ENCODE measurements around the gene ZNF536. TPM values are rescaled to one million over a fixed set of nuclear protein-coding genes. Genes with fewer than 3 reads are reported as not detected.

Gene ZNF536
- total and polyA plus RNA-seq, 2 donors (not counting 1 experiment from before 2014, with no cell fraction given): 0.50 TPM; not detected in 1

DNA sequence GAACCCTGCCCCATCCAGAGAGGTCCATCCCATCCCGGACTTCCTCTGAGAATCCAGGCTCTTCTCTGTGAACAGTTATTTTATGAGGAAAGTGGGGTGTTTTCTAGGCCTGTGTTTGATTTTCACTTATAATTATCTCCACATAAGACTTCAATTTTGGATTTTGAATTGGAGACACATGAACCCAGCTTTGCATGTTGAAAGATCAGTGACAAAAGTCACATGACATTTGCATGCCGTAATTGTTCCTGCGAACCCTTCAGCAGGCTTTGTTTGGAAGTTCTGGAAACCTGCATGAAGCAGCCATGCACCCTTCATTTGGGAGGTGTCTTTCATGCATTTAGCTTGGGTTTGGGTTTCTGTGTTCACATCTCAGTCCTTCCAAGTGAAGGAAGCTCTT lies 44.9 kb upstream of the ZNF536 start:
- no peak for TF ChIP-seq EZH2 (IDR thresholded peaks at IDR 0.05; ENCODE audit: low read length, missing control alignments)
- TF ChIP-seq CTCF (conservative IDR thresholded peaks at IDR 0.05 in 1 of 2, IDR thresholded peaks at IDR 0.05 in 1 of 2; ENCODE audit: low read depth in 1 of 2, low read length in 2 of 2): no peak
- Histone ChIP-seq H3K9ac (ENCODE audit: insufficient read depth, low read length) (no peak overlapping the region), H4K20me1 (ENCODE audit: control insufficient read depth, extremely low read depth, insufficient read depth, low read length) (no peaks in the 10 kb centered on the region), H3K9me3 (ENCODE audit: control insufficient read depth, insufficient read depth, low read depth, low read length) (no peaks in the 10 kb centered on the region), H3K79me2 (ENCODE audit: control insufficient read depth, insufficient read depth, low read length) (no peaks in the 10 kb centered on the region), H3K4me1 (ENCODE audit: control insufficient read depth, extremely low read depth, insufficient read depth, low read length) (no peaks in the 10 kb centered on the region), H3K27ac (ENCODE audit: insufficient read depth, low read length) (no peak overlapping the region), H3K27me3 (ENCODE audit: control insufficient read depth, insufficient read depth, low read length) (no peaks in the 10 kb centered on the region), H3K36me3 (ENCODE audit: control insufficient read depth, insufficient read depth, low read length) (no peaks in the 10 kb centered on the region), H3K4me2 (ENCODE audit: extremely low read depth, insufficient read depth, low read length) (no peak overlapping the region), H2AFZ (ENCODE audit: low read length) (no peak overlapping the region), H3K4me3 (replicated peaks in 1 of 4; ENCODE audit: control extremely low read depth in 1 of 4, insufficient read depth in 1 of 4, low read depth in 3 of 4, low read length in 4 of 4) (no peak overlapping the region)
- no peak for DNase-seq (ENCODE audit: low read depth in 2 of 2)

- no peak for DNase-seq (ENCODE audit: low read depth in 2 of 2)
- Histone ChIP-seq H2AFZ (ENCODE audit: low read length) (no peak overlapping the region), H3K36me3 (ENCODE audit: control insufficient read depth, insufficient read depth, low read length) (no peaks in the 10 kb centered on the region), H3K4me2 (ENCODE audit: extremely low read depth, insufficient read depth, low read length) (no peak overlapping the region), H3K27ac (ENCODE audit: insufficient read depth, low read length) (no peak overlapping the region), H3K79me2 (ENCODE audit: control insufficient read depth, insufficient read depth, low read length) (no peaks in the 10 kb centered on the region), H3K9ac (ENCODE audit: insufficient read depth, low read length) (no peak overlapping the region), H3K27me3 (ENCODE audit: control insufficient read depth, insufficient read depth, low read length) (no peaks in the 10 kb centered on the region), H4K20me1 (ENCODE audit: control insufficient read depth, extremely low read depth, insufficient read depth, low read length) (no peaks in the 10 kb centered on the region), H3K4me1 (ENCODE audit: control insufficient read depth, extremely low read depth, insufficient read depth, low read length) (no peaks in the 10 kb centered on the region), H3K4me3 (replicated peaks in 1 of 4; ENCODE audit: control extremely low read depth in 1 of 4, insufficient read depth in 1 of 4, low read depth in 3 of 4, low read length in 4 of 4) (no peak overlapping the region), H3K9me3 (ENCODE audit: control insufficient read depth, insufficient read depth, low read depth, low read length) (no peaks in the 10 kb centered on the region)
- TF ChIP-seq EZH2 (IDR thresholded peaks at IDR 0.05; ENCODE audit: low read length, missing control alignments): no peak
- no peak for TF ChIP-seq CTCF (conservative IDR thresholded peaks at IDR 0.05 in 1 of 2, IDR thresholded peaks at IDR 0.05 in 1 of 2; ENCODE audit: low read depth in 1 of 2, low read length in 2 of 2)
Measured at GRCh38 chr19:30328096-30328495, 44.1 kb upstream of the ZNF536 start.

- H3K36me3 ChIP-seq (ENCODE audit: control insufficient read depth, insufficient read depth, low read length): no peaks in the 10 kb centered on the region
- H3K4me2 ChIP-seq (ENCODE audit: extremely low read depth, insufficient read depth, low read length): no peak overlapping the region
- TF ChIP-seq CTCF (conservative IDR thresholded peaks at IDR 0.05 in 1 of 2, IDR thresholded peaks at IDR 0.05 in 1 of 2; ENCODE audit: low read depth in 1 of 2, low read length in 2 of 2): no peak
- TF ChIP-seq EZH2 (IDR thresholded peaks at IDR 0.05; ENCODE audit: low read length, missing control alignments): no peak
- DNase-seq (ENCODE audit: low read depth in 2 of 2): no peak
- no peaks in the 10 kb centered on the region for H4K20me1 ChIP-seq (ENCODE audit: control insufficient read depth, extremely low read depth, insufficient read depth, low read length)
- H3K9ac ChIP-seq (ENCODE audit: insufficient read depth, low read length): no peak overlapping the region
- no peak overlapping the region for H3K27ac ChIP-seq (ENCODE audit: insufficient read depth, low read length)
- H3K9me3 ChIP-seq (ENCODE audit: control insufficient read depth, insufficient read depth, low read depth, low read length): no peaks in the 10 kb centered on the region
- H2AFZ ChIP-seq (ENCODE audit: low read length): no peak overlapping the region
- H3K27me3 ChIP-seq (ENCODE audit: control insufficient read depth, insufficient read depth, low read length): no peaks in the 10 kb centered on the region
- no peaks in the 10 kb centered on the region for H3K79me2 ChIP-seq (ENCODE audit: control insufficient read depth, insufficient read depth, low read length)
- no peaks in the 10 kb centered on the region for H3K4me1 ChIP-seq (ENCODE audit: control insufficient read depth, extremely low read depth, insufficient read depth, low read length)
- H3K4me3 ChIP-seq (replicated peaks in 1 of 4; ENCODE audit: control extremely low read depth in 1 of 4, insufficient read depth in 1 of 4, low read depth in 3 of 4, low read length in 4 of 4): no peak overlapping the region
Measured at GRCh38 chr19:30330266-30330665, 41.9 kb upstream of the ZNF536 start.
